ENCODE data around the gene LMNA. TPM values are rescaled to one million over a fixed set of nuclear protein-coding genes. Genes with fewer than 3 reads are reported as not detected.

LMNA gene
- total RNA-seq, 1 donor from 2014 or later, result 1,573 TPM

DNA sequence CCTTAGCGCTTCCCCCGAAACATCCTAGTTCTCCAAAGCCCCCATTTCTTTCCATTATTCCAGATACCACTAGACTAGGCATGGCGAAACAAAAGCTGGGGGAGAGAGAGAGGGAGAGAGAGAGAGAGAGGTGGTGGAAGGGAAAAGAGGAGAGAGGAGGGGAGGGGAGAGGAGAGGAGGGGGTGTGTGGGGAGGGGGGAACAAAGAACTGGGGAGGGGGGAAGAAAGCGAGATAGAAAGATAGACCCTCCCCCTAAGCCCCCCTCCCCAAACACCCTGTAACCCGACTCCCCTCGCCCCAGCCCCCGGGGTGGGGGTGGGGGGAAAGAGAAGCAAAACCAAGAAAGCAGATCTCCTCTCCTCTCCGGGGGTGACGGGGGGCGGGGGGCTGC, 32.6 kb upstream of the LMNA start:
- no peak for DNase-seq (ENCODE audit: low read depth)

DNA sequence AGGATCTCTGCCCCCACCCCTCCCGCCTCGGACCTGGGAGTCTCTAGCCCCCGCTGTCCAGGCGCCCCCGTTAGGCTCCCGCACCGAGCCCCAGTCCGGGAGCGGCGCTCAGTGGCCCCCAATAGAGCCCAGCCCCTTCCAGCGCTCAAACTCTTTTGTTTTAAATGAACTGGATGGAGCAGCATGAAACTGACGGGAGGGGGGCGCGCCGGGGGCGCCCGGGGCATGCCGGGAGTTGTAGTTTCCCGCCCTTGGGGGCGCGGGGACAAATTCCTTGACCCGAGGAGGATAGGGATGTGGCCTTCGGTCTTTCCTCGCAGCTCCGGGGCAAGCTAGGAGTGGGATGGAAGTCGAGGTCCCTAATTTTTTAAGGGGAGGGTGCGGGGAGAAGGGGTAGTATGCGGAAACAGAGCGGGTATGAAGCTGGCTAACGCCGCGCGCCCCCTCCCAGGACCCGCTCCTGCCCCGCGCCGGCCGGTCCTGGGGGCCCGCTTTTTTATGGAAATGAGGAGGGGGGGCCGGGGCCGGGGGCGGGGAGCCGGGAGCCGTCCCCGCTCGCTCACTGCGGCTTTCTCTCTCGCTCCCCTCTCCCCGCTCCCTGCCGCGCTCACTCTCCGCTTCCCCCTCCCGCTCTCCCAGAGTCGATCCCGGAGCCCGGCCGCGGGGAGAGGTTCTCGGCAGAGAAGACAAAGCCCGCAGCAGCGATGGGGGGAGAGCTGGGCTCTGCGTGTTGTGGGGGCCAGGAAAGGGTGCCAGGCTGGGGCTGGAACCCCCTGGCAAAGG, 32.0 kb upstream of the LMNA start, which contains the start of gene MEX3A:
MEX3A (minus strand) TSS at position 157 of the 783 bp plus-strand sequence. CDS start 467 bp downstream, outside the sequence.
- DNase-seq (ENCODE audit: low read depth), result peak; percentile 77

DNA sequence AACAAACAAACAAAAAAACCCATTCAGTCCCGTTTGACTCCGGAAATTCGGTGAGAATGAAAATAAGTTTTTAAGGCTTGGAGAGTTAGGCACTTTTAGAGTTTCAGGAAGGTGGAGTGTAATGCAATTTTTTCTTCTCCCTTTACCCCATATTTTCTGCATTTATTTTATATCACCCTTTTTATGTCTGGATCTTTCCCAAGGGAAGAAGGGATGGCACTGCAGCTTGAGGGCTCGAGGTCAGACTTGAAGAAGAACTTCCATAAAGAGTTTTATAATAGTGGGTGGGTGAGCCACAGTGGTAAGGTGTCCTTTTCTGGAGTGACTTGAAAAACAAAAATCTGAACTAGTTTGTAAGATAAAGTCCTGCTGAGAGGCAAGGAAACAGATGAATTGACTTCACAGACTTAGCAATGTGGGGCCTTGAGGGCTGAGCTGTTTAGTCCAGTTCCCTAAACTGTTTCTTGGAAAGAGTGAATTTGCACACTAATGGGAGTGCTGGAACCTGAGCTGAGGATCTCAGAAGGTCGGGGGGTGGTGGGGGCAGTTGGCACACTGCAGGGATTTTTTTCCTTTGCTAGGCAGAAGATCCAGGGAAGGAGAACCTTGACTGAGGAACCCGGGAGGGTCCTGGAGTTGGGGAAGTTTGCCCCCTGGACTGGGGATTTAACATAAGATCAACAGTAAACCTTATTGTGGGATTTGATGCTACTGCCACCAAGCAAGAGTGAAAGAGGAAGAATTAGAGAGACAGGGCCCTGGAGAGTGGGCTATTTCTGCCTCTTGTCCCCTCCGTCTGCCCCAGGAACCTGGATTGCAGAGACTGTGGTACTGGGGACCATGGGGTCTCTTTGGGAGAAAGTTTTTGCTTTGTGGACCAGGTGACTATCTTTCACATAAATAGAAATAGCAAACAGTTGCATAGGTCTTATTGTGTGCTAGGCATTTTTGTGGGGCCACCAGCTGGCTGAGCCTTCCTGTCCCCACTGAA, 30.4 kb upstream of the LMNA start:
- DNase-seq (ENCODE audit: low read depth), result no peak

DNA sequence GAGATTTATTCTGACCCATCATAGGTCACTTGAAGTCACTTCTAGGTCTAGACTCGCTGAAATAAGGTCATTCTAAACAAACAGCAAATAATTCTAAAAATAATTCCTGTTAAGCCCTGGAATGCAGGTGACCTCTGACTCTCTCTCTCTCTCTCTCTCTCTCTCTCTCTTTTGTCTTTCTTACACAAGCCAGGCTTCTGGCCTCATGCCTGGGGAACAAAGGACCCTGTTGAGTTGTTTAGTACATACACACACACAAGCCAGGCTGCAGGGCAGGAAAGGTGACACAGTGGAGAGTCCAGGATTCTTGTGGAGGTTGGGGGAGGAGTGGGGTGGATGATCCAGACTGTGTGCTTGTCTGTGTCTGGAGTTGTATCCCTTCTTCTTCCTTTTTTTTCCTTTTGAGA, 28.3 kb upstream of the LMNA start:
- DNase-seq (ENCODE audit: low read depth), result no peak

DNA sequence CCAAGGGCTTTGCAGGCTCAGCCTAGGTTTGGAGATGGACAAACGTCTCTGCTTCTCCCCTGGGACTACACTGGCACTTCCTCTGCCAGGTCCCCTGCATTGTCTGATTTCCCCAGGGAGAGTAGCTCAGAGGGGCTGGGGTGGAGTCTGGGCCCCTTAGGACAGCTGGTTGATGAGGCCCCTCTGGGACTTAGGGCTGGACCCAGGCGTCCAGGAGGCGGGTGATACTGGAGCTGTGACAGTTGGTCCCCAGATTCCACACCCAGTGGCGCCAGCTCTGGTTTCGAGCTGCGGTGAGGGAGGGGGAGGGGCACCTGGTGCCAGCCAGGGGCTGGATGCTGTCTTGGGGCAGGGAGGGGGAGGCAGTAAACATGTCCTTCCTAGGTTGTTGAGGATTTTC, 24.8 kb upstream of the LMNA start:
- DNase-seq (ENCODE audit: low read depth), result peak; percentile 46

DNA sequence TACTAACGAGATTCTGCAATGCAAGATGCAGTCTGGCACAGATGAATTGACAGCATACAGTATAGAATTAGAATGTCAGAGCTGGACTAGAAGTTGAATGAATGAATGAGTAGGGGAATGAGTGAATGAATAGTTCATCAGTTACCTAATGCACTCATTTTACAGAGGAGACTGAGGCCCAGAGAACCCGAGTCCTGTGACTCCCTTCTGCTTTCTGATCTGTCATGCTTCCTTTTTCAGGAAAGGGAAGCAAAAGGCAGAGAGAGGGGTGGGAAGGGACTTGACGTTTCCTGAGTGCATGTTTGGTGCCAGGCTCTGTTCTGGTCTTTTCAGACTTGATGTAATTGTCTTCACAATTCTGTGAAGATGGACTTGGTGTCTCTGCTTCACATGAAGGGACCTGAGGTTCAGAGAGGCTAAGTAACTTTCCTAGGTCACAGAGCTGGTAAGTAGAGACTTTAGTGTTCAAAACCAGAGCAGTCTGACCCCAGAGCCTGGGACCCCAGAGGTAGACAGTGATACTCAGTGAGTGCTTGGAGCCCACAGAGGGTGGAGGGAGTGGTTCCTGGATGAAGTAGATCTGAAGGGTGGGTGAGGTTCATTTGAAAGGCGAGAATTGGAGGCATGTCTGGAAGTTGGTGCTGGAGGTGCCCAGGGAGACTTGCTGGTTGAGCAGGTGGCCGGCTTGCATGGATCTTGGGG, 24.2 kb upstream of the LMNA start:
- no peak for DNase-seq (ENCODE audit: low read depth)

DNA sequence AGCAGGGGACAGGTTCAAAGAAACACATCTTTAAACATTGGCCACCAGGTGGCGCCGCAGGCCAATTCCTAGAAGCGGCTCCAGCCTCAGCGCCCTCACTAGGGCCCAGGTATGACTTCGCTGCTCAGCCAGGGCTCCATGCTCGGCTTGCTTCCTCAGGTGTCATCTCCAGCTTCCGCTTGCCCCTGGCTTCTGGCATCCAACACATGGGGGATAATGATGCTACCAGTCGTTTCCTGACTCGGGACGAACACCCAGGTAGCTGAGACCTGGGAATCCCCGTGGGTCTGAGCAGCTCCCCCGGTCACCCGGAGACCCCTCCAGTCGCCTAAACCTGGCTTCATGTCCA, 23.7 kb upstream of the LMNA start:
- peak; percentile 82 for DNase-seq (ENCODE audit: low read depth)

DNA sequence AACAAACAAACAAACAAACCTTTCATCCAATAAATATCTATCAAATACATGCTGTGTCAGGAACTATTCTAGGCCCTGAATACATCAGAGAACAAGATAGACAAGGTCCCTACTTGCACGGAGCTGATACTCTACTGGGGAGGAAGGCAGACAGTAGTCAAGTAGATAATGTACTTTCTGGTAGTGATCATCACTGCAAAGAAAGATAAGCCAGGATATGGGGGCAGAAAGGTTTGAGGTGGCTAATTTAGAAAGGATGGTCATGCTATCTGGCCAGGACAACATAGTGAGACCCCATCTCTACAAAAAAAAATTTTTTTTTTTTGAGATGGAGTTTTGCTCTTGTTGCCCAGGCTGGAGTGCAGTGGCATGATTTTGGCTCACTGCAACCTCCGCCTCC, 22.9 kb upstream of the LMNA start:
- no peak for DNase-seq (ENCODE audit: low read depth)

DNA sequence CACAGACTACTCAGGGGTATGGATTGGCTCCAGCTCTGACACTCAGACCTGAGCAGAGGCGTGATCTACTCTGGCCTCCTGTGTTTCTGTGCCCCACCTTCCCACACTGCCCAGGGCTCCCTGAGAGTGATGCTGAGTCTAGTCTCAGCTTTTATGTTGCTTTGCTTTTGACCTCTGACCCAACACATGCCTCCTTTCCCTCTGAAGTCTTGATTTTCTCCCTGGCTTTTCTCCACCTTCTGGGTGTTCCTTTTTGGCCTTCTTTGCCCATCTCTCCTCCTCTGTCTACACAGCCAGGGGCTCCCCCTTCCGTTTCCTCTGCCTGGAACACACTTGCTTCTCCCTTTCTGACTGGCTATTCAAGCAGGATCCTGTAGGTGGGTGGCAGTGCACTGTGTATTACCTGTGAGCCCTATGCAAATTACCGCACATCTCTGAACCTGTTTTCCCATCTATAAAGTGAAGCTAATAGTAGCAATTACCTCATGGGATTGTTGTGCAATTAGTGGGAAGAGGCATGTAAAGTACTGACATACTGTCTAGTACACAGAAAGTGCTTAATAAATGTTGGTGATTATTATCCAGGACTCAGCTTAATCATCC, 18.5 kb upstream of the LMNA start:
- no peak for DNase-seq (ENCODE audit: low read depth)

DNA sequence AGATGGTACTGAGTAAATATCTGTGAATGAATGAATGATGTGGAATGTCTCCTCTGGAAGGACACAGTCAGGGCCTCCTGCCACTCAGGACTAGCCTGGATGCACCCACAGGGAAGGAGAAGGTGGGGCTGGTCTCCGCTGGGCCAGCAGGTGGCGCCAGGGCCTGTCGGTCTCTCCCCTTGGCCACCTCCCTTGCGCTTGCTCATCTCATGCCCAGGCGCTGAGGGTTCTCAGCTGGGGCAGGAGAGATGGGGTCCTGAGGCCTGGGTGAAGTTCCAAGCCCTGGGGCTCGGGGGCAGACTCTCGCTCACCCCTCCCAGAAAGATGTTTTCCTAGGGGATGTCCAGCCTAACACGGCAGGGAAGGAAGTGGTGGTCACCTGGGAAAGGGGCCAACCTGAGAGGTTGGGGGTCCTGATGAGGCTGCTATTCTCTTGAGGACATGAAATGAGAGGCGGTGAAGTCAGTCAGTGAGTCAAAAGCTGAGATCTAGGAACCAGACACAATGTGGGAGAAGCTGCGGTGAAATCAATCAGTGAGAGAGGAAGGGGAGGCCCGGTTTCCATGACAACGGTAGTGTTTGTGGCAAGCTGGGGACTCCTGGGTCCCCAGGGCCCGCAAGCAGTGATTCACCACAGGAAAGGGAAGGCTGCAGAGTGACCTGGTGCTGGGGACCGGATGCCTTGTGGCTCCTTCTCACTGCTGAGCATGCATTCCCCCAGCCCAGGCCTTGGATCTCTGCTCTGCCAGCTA, 17.7 kb upstream of the LMNA start:
- DNase-seq (ENCODE audit: low read depth), result peak; percentile 84

DNA sequence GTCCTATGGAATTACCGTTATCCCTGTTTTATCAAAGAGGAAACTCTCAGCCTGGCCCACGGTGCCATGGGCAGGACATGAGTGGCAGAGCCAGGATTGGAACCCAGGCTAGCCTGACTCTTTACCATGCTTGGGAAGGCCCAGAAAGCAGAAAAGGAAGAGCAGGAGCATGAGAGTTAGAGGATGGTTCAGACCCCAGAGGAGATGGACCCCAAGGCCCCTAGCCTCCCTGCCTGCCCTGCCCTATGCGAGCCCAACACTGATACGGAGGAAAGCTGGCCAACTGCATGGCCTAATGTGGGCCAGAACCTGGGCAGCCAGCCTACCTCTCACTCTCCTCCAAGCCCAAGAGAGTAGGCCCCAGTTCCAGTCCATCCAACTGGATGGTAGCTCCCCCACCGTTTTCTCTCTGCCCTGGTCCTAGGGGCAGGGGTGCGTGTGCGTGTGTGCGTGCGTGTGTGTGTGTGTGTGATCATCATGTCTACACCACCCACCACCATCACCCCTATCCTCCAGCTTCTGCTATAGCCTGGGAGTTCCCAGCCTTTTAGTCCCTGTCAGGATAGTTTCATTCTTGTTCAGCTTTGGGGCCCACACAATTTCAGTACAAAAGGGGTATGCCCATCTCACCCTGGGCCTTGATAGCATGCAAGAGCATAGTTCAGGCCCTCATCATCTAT, 16.9 kb upstream of the LMNA start:
- DNase-seq (ENCODE audit: low read depth), result no peak

DNA sequence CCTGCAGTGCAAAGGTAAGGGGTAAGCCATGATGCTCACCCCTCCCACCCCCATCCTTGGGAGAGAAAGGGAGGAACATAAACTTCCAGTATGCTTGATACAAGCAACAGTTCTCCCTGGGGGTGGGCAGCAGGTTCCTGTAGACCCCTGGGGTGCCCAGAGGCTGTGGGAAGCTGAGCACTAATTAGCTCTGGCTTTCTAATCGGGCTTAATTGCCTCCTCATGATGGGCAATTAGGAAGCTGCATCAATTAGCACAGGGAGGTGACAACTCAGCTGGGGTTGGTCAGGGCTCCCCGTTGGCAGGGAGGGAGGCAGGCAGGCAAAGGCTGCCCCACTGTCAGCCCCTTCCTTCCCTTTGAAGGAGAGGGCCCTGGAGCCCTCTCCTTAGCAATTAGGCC, 15.7 kb upstream of the LMNA start:
- DNase-seq (ENCODE audit: low read depth), result no peak

DNA sequence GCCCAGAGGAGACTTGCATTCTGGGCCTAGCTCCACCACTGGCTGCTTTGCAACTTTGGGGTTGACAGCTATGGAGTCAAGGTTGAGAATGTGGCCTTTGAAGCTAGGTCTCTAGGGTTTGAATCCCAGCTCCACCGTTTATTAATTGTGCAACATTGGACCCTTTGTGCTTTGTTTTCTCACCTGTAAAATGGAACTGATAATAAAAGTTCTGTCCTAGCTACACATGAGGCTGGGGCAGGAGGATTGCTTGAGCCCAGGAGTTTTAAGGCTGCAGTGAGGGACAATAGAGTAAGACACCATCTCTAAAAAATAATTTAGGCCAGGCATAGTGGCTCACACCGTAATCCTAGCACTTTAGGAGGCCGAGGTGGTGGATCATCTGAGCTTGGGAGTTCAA, 15.2 kb upstream of the LMNA start:
- DNase-seq (ENCODE audit: low read depth), result no peak

DNA sequence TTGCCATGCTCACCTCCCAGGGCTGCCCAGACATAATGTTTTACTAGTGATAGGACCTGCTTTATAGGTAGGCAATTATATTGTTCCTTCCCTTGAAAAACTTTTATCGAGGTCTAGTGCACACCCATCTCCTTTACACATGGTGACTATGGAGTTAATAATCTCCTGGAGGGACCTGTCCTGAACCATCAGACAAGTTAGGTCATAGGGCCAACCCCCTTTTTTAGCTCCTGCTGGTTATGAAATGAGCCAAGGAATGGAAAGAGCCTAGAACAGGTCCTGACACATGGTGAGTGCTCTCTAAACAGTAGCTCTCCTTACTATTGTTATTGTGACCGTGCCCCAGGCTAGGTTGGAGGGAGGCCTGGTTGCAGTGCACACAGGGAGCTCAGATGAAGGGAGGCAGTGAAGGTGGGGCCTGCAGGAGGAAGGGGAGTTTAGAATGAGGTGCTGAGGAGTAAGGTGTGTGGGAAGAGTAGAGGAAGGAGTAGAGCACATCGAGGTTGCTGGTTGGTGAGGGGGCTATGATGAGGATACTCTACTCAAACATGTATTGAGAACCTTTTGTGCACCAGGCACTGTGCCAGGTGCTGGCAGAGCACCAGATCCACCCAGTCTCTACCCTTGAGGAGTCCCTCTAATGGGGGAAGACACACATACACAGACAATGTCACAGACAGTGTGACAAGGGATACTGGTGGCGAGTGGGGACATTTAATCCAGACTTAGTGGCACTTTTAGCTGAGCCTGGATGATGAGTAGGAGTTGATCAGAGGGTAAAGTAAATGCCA, 14.1 kb upstream of the LMNA start:
- DNase-seq (ENCODE audit: low read depth), result no peak

DNA sequence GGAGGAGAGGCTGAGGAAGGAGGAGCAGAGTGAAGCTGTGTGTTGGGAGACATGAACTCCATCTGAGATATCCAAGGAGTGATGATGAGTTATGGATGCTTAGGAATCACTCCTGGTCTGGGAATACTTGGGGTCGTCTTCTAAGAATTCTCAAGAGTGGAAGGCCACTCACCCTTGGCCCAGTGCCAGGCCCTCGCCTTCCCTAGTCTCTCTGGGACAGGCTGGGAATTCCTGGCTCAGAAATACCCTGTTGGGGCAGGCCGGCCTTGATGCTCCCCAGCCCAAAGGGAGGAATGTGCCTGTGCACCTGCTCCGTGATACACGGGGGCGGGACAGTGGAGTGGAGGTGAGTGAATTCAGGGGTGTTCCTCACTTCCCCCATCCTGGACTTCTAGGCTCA, 12.6 kb upstream of the LMNA start:
- DNase-seq (ENCODE audit: low read depth), result no peak

DNA sequence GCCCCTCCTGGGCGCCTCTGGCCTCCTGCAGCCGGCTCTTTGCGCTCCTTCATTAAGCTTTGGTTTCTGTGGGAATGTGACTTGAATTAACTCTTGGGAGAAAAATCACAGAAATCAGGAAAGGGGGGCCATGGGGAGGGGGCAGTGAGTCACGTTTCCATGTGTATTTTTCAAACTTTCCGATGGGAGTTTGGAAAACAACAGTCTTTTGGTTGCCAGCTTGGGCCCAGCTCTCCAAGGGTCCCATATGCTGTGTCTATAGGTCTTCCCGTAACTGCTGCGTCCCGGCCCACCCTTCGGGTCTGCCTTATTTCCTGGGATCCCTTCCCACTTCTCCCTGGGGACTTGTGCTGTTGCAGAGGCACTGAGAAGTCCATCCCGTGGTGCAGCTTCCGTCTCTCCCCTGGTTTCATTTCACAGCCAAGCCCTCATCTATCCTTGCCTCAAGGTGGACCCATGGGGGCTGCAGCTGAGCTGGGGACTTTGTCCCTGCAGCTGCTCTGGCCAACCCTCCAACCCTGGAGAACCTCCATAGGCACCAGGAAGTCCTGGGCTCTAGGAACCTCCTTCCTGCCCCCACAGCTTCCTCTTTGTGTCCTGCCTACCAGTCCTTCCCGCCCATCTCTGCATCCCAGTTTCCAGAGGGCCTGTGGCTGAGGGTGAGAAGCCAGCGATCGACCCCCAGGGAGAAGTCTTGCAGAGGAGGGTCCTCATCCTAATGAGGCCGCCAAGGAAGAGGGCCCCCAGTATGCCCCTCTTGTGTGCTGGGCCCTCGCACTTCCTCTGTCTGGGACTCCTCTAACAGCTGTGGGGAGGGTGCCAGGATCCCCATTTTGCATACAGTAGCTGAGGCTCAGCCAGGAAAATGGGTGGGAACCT, 11.6 kb upstream of the LMNA start:
- no peak for DNase-seq (ENCODE audit: low read depth)

DNA sequence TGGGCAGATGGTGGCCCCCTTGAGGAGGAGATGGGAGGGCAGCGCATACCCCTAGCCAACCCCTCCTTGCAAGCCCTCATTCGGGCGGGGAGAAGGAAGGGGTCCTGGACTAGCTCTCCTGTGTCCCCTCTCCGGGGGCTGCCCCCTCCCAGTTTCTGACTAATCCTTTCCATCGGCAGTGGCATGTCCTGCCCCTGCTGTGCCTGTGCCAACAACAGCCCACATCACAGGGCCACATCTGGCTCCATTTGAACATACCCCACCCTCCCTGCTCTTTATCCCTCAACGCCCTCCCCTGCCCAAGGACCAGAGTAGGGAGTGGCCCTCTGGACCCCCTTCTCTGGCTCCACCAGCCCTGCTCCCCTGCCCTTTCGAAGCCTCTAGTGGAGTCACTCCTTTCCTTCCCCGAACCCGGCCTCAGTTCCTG, 11.0 kb upstream of the LMNA start:
- peak; percentile 42 for DNase-seq (ENCODE audit: low read depth)

All from myocyte (in vitro differentiated cells).